22Rv1 (cell line): ENCODE measurements around the gene ANP32B.

Experiments
- H3K27ac ChIP-seq: fragments of 450-650 bp; 2 replicates; pipeline ENCODE4 v1.5.1; 2017
- ZFX ChIP-seq: fragments of 450-650 bp; IDR thresholded peaks from 2 replicates; pipeline ENCODE4 v1.6.1; 2017; ENCODE audit warnings: antibody characterized with exemption, borderline replicate concordance
- TF ChIP-seq, protein P1 (sequence below): fragments of 450-650 bp; IDR thresholded peaks from 2 replicates; pipeline ENCODE4 v1.5.1; 2017; ENCODE audit warnings: mild to moderate bottlenecking

Gene ANP32B

DNA sequence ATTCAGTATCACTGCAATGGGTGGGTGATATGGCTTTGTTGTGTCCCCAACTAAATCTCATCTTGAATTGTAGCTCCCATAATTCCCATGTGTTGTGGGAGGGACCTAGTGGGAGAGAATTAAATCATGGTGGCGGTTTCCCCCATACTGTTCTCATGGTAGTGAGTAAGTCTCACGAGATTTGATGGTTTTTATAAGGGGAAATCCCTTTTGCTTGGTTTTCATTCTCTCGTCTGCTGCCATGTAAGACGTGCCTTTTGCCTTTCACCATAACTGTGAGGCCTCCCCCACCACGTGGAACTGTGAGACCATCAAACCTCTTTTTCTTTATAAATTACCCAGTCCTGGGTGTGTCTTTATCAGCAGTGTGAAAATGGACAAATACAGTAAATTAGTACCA is 63.9 kb downstream of the ANP32B start:
- TF ChIP-seq, protein P1, sequence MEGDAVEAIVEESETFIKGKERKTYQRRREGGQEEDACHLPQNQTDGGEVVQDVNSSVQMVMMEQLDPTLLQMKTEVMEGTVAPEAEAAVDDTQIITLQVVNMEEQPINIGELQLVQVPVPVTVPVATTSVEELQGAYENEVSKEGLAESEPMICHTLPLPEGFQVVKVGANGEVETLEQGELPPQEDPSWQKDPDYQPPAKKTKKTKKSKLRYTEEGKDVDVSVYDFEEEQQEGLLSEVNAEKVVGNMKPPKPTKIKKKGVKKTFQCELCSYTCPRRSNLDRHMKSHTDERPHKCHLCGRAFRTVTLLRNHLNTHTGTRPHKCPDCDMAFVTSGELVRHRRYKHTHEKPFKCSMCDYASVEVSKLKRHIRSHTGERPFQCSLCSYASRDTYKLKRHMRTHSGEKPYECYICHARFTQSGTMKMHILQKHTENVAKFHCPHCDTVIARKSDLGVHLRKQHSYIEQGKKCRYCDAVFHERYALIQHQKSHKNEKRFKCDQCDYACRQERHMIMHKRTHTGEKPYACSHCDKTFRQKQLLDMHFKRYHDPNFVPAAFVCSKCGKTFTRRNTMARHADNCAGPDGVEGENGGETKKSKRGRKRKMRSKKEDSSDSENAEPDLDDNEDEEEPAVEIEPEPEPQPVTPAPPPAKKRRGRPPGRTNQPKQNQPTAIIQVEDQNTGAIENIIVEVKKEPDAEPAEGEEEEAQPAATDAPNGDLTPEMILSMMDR: no peak
- no peak for TF ChIP-seq ZFX
- no peak overlapping the region for H3K27ac ChIP-seq

DNA sequence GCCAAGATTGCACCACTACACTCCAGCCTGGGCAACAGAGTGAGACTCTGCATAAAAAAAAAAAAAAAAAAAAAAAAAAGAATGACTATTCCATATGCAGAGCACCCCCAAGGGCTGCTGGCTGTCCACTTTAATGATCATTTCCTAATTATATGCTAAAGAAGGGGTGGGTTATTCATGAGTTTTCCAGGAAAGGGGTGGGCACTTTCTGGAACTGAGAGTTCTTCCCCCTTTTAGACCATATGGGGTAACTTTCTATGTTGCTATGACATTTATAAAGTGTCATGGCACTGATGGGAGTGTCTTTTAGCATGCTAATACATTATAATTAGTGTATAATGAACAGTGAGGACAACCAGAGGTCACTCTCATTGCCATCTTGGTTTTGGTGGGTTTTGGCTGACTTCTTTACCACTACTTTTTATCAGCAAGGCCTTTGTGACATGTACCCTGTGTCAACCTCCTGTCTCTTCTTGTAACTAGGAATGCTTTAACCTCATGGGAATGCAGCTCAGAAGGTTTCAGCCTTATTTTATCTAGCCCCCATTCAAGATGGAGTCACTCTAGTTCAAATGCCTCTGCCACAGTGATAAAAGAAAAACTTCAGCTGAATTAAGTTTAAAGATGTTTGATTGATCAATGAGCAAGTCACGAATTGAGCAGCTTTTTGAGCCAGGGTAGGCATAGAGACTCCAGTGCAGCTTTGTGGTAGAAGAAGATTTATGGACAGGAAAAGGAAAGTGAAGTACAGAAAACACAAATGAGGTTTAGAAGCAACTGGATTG is 66.3 kb downstream of the ANP32B start:
- H3K27ac ChIP-seq: no peak overlapping the region
- TF ChIP-seq ZFX: no peak
- TF ChIP-seq, protein P1: no peak

DNA sequence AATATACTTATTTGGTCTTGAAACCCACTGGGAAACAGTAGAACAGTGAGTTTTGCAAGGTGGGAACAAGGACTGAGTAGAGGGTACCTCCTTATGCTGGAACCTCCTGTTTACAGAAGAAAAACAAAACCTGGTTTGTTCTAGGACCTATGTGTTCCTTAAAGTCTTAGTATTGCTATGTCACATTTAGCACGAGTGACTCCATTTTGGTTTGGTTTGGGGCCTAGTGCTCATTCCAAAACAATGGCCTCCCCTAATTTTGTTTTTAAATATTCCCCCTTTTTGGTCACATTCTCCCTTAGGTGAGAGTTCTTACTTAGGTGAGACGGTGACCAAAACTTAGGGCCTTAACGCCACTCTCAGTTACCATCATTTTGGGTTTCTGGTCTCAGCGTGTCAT is 67.2 kb downstream of the ANP32B start:
- no peak overlapping the region for H3K27ac ChIP-seq
- TF ChIP-seq, protein P1: no peak
- TF ChIP-seq ZFX: no peak

DNA sequence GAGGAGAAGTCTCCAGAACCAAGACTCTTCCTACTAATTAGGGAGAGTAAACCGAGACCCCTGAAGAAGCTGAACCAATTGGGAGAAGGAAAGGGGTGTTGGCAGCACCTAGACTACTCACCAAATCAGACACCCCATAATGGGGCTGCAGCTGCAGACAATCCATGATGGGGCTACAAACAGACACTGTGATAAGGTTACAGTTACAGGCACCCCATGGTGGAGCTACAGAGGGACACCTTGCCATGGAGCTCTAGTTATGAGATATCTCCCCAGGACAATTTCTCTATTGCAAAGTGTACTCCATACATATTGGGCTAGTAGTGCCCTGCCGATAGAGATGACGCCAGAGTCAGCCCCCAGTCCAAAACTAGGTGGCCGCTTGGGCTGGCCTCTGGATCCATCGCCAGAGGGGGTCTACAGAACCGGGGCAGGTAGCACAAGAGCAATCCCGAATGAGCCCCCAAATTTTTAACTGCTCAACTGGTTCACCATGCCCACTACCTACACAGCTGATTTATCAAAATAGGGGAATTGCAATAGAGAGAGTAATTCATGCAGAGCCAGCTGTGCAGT is 71.3 kb downstream of the ANP32B start:
- no peak overlapping the region for H3K27ac ChIP-seq
- TF ChIP-seq, protein P1: no peak
- no peak for TF ChIP-seq ZFX

DNA sequence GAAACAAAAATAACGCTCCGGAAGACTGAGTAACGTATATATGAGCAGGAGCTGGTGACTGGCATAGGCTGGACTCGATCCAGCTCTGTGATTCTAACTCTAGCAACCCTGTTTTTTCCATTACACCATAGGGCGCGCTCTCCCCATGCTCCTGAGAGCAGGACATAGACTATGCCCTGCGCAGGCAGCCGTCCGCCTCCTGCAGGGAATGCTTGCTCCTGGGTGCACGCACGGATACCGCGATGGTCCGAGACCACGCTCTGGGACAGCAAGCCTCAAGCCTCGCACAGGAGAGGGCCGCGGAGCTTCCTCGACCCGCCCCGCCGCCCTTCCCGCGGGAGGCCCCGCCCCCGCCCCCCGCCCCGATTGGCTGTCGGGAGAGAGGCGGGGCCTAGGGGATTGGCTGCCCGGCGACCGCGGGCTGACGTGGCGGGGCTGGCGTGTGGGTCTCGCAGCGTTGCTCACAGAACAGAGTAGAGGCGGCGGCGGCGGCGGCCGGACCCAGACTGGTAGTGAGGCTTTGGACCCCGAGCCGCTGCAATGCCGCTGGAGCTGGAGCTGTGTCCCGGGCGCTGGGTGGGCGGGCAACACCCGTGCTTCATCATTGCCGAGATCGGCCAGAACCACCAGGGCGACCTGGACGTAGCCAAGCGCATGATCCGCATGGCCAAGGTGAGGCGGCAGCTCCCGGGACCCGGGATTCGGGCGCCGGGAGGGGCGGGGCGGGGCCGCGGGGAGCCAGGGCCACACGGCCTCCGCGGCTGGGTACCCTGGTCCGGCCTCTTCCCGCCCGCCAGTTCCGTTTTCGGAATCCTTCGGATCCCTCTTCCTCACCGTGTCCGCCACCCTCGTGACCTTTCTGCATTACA is 73.4 kb downstream of the ANP32B start, which contains the start of gene NANS:
Gene NANS (plus strand): TSS at position 464 of the 869 bp plus-strand sequence. CDS start 77 bp downstream, at position 541.
- TF ChIP-seq ZFX: no peak
- TF ChIP-seq, protein P1: peak; percentile 34; the same call in 1 of the 2 replicates
- peak within 1 kb of the TSS; percentile 87 for H3K27ac ChIP-seq

DNA sequence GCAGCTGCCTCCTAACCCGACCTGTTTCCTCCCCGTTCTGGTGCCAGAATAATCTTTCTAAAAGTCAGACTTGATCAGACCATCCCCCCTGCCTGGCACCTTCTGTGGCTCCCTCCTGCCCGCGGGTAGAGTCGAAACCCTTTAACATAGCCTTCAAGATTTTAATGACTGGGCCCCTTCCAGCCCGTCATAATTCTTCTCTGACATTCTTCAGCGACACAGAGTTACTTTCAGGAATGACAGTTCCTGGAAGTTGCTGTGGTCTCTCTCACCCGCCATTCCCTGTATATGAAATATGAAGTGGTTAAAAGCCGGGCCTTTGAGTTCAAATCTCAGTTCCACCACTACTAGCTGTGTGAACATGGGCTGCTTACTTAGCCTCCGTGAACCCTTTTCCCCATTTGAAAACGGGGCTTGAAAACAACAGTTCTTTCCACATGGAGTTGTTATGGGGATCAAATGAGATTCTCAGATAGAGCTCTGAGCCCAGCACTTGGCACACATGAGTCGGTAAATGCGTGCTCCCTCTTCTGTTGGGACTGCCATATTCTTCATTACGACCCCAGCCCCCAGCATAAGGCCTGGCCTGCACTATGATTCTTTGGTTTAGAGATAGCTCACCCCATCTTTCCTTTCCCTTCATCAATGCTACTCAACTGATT is 74.1 kb downstream of the ANP32B start:
- no peak for TF ChIP-seq ZFX
- TF ChIP-seq, protein P1: no peak
- H3K27ac ChIP-seq: peak overlapping the region; percentile 87
